Measurements from ENCODE around the gene SH3RF1.

Gene SH3RF1

GRCh38 chr4:169258141-169258540 lies 12.6 kb downstream of the SH3RF1 start:
- H3K36me3 ChIP-seq (replicated peaks): peaks cover 5% of the 10 kb centered on the region
- H3K27me3 ChIP-seq (replicated peaks): no peaks in the 10 kb centered on the region
- H3K4me3 ChIP-seq (ENCODE audit: low read depth, low read length): no peak overlapping the region
- no peak overlapping the region for H3K27ac ChIP-seq
- DNase-seq: no peak
- TF ChIP-seq, protein P1, sequence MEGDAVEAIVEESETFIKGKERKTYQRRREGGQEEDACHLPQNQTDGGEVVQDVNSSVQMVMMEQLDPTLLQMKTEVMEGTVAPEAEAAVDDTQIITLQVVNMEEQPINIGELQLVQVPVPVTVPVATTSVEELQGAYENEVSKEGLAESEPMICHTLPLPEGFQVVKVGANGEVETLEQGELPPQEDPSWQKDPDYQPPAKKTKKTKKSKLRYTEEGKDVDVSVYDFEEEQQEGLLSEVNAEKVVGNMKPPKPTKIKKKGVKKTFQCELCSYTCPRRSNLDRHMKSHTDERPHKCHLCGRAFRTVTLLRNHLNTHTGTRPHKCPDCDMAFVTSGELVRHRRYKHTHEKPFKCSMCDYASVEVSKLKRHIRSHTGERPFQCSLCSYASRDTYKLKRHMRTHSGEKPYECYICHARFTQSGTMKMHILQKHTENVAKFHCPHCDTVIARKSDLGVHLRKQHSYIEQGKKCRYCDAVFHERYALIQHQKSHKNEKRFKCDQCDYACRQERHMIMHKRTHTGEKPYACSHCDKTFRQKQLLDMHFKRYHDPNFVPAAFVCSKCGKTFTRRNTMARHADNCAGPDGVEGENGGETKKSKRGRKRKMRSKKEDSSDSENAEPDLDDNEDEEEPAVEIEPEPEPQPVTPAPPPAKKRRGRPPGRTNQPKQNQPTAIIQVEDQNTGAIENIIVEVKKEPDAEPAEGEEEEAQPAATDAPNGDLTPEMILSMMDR (IDR thresholded peaks at IDR 0.05; ENCODE audit: low read depth, low read length, missing control alignments): no peak
- in situ Hi-C loops (cut with HindIII; ENCODE audit: low pct_ligation_motif_present, low sequenced_read_pairs): no loop called here

DNA sequence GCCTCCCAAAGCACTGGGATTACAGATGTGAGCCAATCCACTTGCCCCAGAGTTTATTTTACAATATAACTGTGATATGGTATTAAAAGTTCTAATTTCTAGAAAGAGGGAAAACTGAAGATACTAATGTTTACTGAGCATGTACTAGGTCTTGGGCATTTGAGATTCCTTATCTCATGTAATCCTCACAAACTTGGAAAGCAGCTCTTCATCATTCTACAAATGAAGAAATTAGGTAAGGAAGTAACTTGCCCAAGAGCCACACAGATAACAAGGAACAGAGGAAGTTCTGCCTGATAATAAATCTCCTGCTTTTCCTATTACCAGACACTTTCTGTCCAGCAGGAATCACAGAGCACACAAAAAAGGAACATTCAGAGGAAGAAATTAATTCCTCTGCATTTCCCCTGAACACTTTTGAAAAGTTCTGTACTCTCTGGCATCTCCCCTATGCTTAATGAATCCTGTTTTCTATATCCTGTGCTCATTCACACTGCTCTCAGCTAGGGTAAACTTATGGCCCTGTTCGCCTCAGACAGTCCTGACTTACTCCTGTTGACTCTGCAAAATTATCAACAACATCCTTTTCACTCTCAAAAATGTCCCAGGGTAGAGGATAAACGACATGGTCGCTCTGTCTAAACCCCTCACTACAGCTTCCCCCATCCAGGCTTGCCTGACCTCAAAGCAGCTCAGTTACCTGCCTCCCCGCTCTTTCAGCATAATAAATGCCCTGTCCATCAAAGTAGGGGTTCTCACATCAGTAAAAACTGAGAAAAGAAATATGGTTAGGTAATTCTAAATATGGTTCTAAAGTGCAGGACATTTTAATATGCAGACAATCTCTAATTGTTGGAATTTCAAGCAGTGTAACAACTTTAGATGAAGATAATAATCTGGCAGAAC lies 13.6 kb downstream of the SH3RF1 start:
- TF ChIP-seq, protein P1 (IDR thresholded peaks at IDR 0.05; ENCODE audit: low read depth, low read length, missing control alignments): no peak
- Histone ChIP-seq H3K4me3 (ENCODE audit: low read depth, low read length) (no peak overlapping the region), H3K27me3 (replicated peaks) (no peaks in the 10 kb centered on the region), H3K36me3 (replicated peaks) (no peaks in the 10 kb centered on the region), H3K27ac (peak overlapping the region; percentile 21)
- no peak for DNase-seq
- in situ Hi-C loops (cut with HindIII; ENCODE audit: low pct_ligation_motif_present, low sequenced_read_pairs): no loop called here

- Histone ChIP-seq H3K27ac (peak overlapping the region; percentile 74), H3K27me3 (replicated peaks) (no peaks in the 10 kb centered on the region), H3K36me3 (replicated peaks) (no peaks in the 10 kb centered on the region), H3K4me3 (ENCODE audit: low read depth, low read length) (no peak overlapping the region)
- TF ChIP-seq, protein P1 (IDR thresholded peaks at IDR 0.05; ENCODE audit: low read depth, low read length, missing control alignments): no peak
- DNase-seq: no peak
- in situ Hi-C loops (cut with HindIII; ENCODE audit: low pct_ligation_motif_present, low sequenced_read_pairs): no loop called here
These were observed 14.6 kb downstream of the SH3RF1 start for GRCh38 chr4:169256101-169256612.

GRCh38 chr4:169254546-169254983 lies 16.2 kb downstream of the SH3RF1 start:
- DNase-seq: peak; percentile 86
- Histone ChIP-seq H3K27me3 (replicated peaks) (no peaks in the 10 kb centered on the region), H3K4me3 (ENCODE audit: low read depth, low read length) (no peak overlapping the region), H3K27ac (peak overlapping the region; percentile 74), H3K36me3 (replicated peaks) (no peaks in the 10 kb centered on the region)
- in situ Hi-C loops (cut with HindIII; ENCODE audit: low pct_ligation_motif_present, low sequenced_read_pairs): no loop called here
- TF ChIP-seq, protein P1 (IDR thresholded peaks at IDR 0.05; ENCODE audit: low read depth, low read length, missing control alignments): no peak

- Histone ChIP-seq H3K27ac (peak overlapping the region; percentile 74), H3K27me3 (replicated peaks) (no peaks in the 10 kb centered on the region), H3K4me3 (ENCODE audit: low read depth, low read length) (no peak overlapping the region), H3K36me3 (replicated peaks) (no peaks in the 10 kb centered on the region)
- peak; percentile 68 for DNase-seq
- TF ChIP-seq, protein P1 (IDR thresholded peaks at IDR 0.05; ENCODE audit: low read depth, low read length, missing control alignments): no peak
- in situ Hi-C loops (cut with HindIII; ENCODE audit: low pct_ligation_motif_present, low sequenced_read_pairs): no loop called here
These were observed 16.9 kb downstream of the SH3RF1 start for GRCh38 chr4:169253904-169254303.

Data from brain microvascular endothelial cell (primary cell).